K562 (cell line): ENCODE results near the gene MACF1. TPM values are rescaled to one million over a fixed set of nuclear protein-coding genes. Genes with fewer than 3 reads are reported as not detected.

Source experiments
- ARHGAP35 ChIP-seq: fragments of 450-650 bp; IDR thresholded peaks from 2 replicates; pipeline ENCODE4 v1.6.1; 2018; ENCODE audit not compliant: partially characterized antibody
- CREB1 ChIP-seq, 2 experiments: sonication (generic) in 1 of 2; formaldehyde crosslinking in 1 of 2; IDR thresholded peaks; 2 replicates each; pipeline versions ENCODE4 v1.6.1 to v1.8.0; 2012 to 2022; ENCODE audit warnings: inconsistent platforms in 1 of 2, mild to moderate bottlenecking in 1 of 2, missing genetic modification reagents in 1 of 2, moderate library complexity in 1 of 2
- CREM ChIP-seq: IDR thresholded peaks from 2 replicates; pipeline ENCODE4 v1.6.1; 2014; ENCODE audit warnings: antibody characterized with exemption, low read depth
- DPF2 ChIP-seq: fragments of 450-650 bp; IDR thresholded peaks from 2 replicates; pipeline ENCODE4 v1.6.1; 2016
- EWSR1 ChIP-seq: fragments of 450-650 bp; IDR thresholded peaks from 2 replicates; pipeline ENCODE4 v1.6.1; 2018; ENCODE audit warnings: borderline replicate concordance, mild to moderate bottlenecking, low read depth, moderate library complexity; ENCODE audit not compliant: partially characterized antibody
- FIP1L1 ChIP-seq: fragments of 200-400 bp; formaldehyde crosslinking; IDR thresholded peaks from 2 replicates; pipeline ENCODE4 v1.6.1; 2018; ENCODE audit warnings: mild to moderate bottlenecking, low read depth, low read length; ENCODE audit not compliant: poor library complexity, severe bottlenecking
- JUN ChIP-seq, 2 experiments: sonication (generic) in 1 of 2; formaldehyde crosslinking in 1 of 2; IDR thresholded peaks; 2 replicates each; pipeline versions ENCODE4 v1.6.1 to v1.8.0; 2012 to 2022; ENCODE audit warnings: borderline replicate concordance in 2 of 2, mild to moderate bottlenecking in 2 of 2, improper control_type of control experiment in 1 of 2, low read depth in 1 of 2, low read length in 1 of 2, missing genetic modification reagents in 1 of 2
- MEIS2 ChIP-seq: fragments of 450-650 bp; IDR thresholded peaks from 2 replicates; pipeline ENCODE4 v1.6.1; 2014; ENCODE audit warnings: mild to moderate bottlenecking; ENCODE audit not compliant: partially characterized antibody
- NCOR1 ChIP-seq: fragments of 450-650 bp; IDR thresholded peaks from 2 replicates; pipeline ENCODE4 v1.6.1; 2016; ENCODE audit warnings: mild to moderate bottlenecking, moderate library complexity
- PHTF2 ChIP-seq: fragments of 250-450 bp; sonication (Bioruptor Pico); IDR thresholded peaks from 2 replicates; pipeline ENCODE4 v1.5.0; 2021; ENCODE audit warnings: mild to moderate bottlenecking
- RBM22 ChIP-seq: fragments of 200-400 bp; formaldehyde crosslinking; IDR thresholded peaks from 2 replicates; pipeline ENCODE4 v1.6.1; 2018; ENCODE audit warnings: low read length, low read depth; ENCODE audit not compliant: poor library complexity, severe bottlenecking
- SAFB ChIP-seq: fragments of 200-400 bp; formaldehyde crosslinking; IDR thresholded peaks from 2 replicates; pipeline ENCODE4 v1.6.1; 2017; ENCODE audit warnings: low read depth, low read length, borderline replicate concordance
- SIN3B ChIP-seq: fragments of 450-650 bp; IDR thresholded peaks from 2 replicates; pipeline ENCODE4 v1.6.1; 2017; ENCODE audit warnings: low read depth, mild to moderate bottlenecking, moderate library complexity
- TARDBP ChIP-seq: fragments of 450-650 bp; IDR thresholded peaks from 2 replicates; pipeline ENCODE4 v1.6.1; 2016
- TCF7L2 ChIP-seq: fragments of 150-350 bp; IDR thresholded peaks from 2 replicates; pipeline ENCODE4 v1.6.1; 2016; ENCODE audit warnings: low read depth, mild to moderate bottlenecking, low read length, moderate library complexity
- XRCC4 ChIP-seq: IDR thresholded peaks from one replicate; pipeline ENCODE4 v1.6.1; 2011; ENCODE audit not compliant: insufficient read depth, insufficient read length; ENCODE audit errors: extremely low read depth
- XRCC5 ChIP-seq: fragments of 200-400 bp; formaldehyde crosslinking; IDR thresholded peaks from 2 replicates; pipeline ENCODE4 v1.6.1; 2017; ENCODE audit warnings: low read depth, mild to moderate bottlenecking, low read length
- ZBTB43 ChIP-seq: sonication (generic); formaldehyde crosslinking; IDR thresholded peaks from 2 replicates; pipeline ENCODE4 v1.8.0; 2023; ENCODE audit warnings: mild to moderate bottlenecking, missing genetic modification reagents
- ZKSCAN3 ChIP-seq: fragments of 250-450 bp; sonication (Bioruptor Pico); IDR thresholded peaks from 2 replicates; pipeline ENCODE4 v1.4.0; 2020
- ZNF165 ChIP-seq: fragments of 250-450 bp; sonication (Bioruptor Pico); IDR thresholded peaks from 2 replicates; pipeline ENCODE4 v1.4.0; 2020; ENCODE audit warnings: borderline replicate concordance
- ZNF408 ChIP-seq: fragments of 250-450 bp; sonication (Bioruptor Pico); IDR thresholded peaks from 2 replicates; pipeline ENCODE4 v1.4.0; 2020; ENCODE audit warnings: low read depth, mild to moderate bottlenecking, moderate library complexity
- polyA plus RNA-seq, 8 experiments: library from polyadenylated mRNA; depleted of rRNA in 4 of 8; stranded (reverse) in 5 of 8; unstranded in 3 of 8; fragments of >200 nt; fragmentation: Nextera tagmentation in 2 of 8; fragmentation: Illumina TruSeq in 1 of 8; extraction: Ambion mirVana in 2 of 8; extraction: Trizol in 1 of 8; gene quantifications; 2 replicates each; pipeline versions ENCODE4 v1.2.1 to v1.2.3, GENCODE V29; 2011 to 2014; ENCODE audit warnings: inconsistent platforms in 1 of 8, missing spikeins in 1 of 8
- total RNA-seq, 7 experiments: library from RNA; depleted of rRNA in 6 of 7; stranded (reverse); fragments of >200 nt in 6 of 7; fragmentation: Illumina TruSeq in 2 of 7; extraction: Trizol in 2 of 7; gene quantifications; 2 replicates each; pipeline versions ENCODE4 v1.2.1 to v1.2.3, GENCODE V29; 2011 to 2021; ENCODE audit warnings: low replicate concordance in 1 of 7
- TF ChIP-seq, protein P1 (sequence below): fragments of 450-650 bp; IDR thresholded peaks from 2 replicates; pipeline ENCODE4 v1.7.1; 2018; ENCODE audit warnings: mild to moderate bottlenecking, low read depth; ENCODE audit not compliant: partially characterized antibody
- TF ChIP-seq, protein P2 (sequence below): fragments of 150-350 bp; conservative IDR thresholded peaks from 2 replicates; pipeline ENCODE4 v1.6.1; 2014; ENCODE audit warnings: low read length

Gene MACF1
- total and polyA plus RNA-seq, 9 of the 15 experiments (the other 6 are each of a cell fraction or from before 2014, with no cell fraction given): 13.2 to 232 (median 112) TPM

DNA sequence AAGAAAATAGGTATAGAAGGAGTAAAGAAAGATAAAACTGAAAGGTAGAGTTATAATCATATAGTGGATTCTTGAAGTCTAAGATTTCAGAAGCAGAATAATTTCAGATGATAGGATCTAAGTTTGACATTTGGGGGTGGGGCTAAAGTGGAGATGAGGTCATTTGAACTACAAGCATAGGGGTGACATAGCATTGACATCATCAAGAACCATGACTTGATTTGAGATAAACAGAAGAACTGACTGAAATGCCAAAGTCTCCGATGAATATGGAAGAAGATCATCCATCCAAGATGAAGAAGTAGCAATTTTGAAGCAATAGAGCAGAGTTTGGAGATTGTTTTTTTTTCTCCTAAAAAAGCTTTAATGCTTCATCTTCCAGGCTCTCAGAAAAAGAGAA lies 122.3 kb downstream of the MACF1 start (continued):
- TF ChIP-seq, protein P1, sequence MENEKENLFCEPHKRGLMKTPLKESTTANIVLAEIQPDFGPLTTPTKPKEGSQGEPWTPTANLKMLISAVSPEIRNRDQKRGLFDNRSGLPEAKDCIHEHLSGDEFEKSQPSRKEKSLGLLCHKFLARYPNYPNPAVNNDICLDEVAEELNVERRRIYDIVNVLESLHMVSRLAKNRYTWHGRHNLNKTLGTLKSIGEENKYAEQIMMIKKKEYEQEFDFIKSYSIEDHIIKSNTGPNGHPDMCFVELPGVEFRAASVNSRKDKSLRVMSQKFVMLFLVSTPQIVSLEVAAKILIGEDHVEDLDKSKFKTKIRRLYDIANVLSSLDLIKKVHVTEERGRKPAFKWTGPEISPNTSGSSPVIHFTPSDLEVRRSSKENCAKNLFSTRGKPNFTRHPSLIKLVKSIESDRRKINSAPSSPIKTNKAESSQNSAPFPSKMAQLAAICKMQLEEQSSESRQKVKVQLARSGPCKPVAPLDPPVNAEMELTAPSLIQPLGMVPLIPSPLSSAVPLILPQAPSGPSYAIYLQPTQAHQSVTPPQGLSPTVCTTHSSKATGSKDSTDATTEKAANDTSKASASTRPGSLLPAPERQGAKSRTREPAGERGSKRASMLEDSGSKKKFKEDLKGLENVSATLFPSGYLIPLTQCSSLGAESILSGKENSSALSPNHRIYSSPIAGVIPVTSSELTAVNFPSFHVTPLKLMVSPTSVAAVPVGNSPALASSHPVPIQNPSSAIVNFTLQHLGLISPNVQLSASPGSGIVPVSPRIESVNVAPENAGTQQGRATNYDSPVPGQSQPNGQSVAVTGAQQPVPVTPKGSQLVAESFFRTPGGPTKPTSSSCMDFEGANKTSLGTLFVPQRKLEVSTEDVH: no peak
- TF ChIP-seq EWSR1 (no peak), ARHGAP35 (no peak), DPF2 (no peak), MEIS2 (peak; percentile 21), RBM22 (no peak), FIP1L1 (no peak), ZNF408 (CRISPR knock-in tag) (no peak), CREB1 (IDR thresholded peaks at IDR 0.05) (peak; percentile 90), CREB1 (CRISPR knock-in tag; IDR thresholded peaks at IDR 0.05) (peak; percentile 58; the same call in 1 of the 2 replicates), ZNF165 (CRISPR knock-in tag) (no peak), PHTF2 (CRISPR knock-in tag) (no peak), TARDBP (peak; percentile 72; the same call in 1 of the 2 replicates), SAFB (no peak), CREM (peak; percentile 87), NCOR1 (no peak), XRCC4 (no peak), JUN (IDR thresholded peaks at IDR 0.05; ENCODE audit: borderline replicate concordance, low read depth, low read length) (peak; percentile 67), JUN (CRISPR knock-in tag; IDR thresholded peaks at IDR 0.05; ENCODE audit: borderline replicate concordance) (no peak), XRCC5 (no peak), TCF7L2 (no peak), ZBTB43 (CRISPR knock-in tag) (no peak), SIN3B (no peak), ZKSCAN3 (CRISPR knock-in tag) (no peak)
- TF ChIP-seq, protein P2, sequence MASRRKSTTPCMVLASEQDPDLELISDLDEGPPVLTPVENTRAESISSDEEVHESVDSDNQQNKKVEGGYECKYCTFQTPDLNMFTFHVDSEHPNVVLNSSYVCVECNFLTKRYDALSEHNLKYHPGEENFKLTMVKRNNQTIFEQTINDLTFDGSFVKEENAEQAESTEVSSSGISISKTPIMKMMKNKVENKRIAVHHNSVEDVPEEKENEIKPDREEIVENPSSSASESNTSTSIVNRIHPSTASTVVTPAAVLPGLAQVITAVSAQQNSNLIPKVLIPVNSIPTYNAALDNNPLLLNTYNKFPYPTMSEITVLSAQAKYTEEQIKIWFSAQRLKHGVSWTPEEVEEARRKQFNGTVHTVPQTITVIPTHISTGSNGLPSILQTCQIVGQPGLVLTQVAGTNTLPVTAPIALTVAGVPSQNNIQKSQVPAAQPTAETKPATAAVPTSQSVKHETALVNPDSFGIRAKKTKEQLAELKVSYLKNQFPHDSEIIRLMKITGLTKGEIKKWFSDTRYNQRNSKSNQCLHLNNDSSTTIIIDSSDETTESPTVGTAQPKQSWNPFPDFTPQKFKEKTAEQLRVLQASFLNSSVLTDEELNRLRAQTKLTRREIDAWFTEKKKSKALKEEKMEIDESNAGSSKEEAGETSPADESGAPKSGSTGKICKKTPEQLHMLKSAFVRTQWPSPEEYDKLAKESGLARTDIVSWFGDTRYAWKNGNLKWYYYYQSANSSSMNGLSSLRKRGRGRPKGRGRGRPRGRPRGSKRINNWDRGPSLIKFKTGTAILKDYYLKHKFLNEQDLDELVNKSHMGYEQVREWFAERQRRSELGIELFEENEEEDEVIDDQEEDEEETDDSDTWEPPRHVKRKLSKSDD: no peak
